GM19328 (cell line): ENCODE results near the gene PXDN.

Experiments used
- ATAC-seq: cut with Tn5 transposase; IDR thresholded peaks from one replicate; pipeline ENCODE4 v1.9.1; 2021; ENCODE audit warnings: mild to moderate bottlenecking, moderate library complexity; ENCODE audit not compliant: unreplicated experiment

The PXDN gene

DNA sequence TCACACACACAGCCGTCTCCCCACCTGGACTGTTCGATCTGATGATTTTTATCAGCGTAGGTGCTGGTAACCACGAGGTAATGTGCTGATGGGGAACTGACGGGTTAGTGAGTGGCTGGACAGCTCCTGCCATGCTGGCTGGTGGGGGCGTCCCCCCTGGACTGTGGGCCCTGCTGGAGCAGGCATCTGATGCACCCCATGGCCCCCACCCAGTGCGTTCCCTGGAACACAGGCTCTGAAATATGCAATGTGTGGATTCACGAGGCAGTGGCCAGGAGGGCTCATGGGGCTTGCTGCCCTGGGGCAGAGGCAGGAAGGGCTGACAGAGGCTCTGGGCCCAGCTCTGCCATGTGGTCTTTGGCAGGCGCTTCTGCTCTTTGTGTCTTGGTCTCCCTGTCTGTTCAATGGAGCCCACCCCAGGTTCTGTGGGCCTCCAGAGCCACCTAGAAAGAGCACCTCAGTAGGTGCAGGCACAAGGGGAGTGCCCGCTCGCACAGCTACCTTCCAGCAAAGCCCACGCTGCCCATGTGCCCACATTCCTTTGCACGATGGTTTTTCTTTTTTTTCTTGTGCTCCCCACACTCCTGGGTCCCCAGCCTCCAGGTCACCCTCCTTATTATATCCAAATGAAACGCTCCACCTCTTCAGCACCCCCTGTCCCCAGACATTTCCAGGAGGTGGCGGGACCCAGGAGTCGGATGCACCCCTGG lies 10.3 kb upstream of the PXDN start:
- no peak for ATAC-seq

DNA sequence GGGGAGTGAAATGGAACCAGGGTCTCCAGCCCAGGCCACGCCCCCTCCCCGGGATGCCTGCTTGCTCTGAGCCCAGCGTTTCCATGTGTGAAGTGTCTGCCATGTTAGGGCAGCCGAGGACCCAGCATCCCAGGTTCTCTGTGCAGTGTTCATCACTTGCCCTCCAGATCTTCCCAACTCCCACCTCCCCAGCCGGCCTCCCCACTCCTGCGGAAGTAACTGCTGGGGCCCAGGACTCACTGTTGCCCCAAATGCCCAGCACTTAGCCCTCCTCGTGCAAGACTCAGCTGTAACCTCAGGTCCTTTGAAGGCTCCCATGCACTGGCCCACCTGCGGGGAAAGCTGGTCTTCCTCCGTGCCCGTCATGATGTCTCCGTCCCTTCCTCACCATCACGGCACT lies 9.7 kb upstream of the PXDN start:
- ATAC-seq = no peak

DNA sequence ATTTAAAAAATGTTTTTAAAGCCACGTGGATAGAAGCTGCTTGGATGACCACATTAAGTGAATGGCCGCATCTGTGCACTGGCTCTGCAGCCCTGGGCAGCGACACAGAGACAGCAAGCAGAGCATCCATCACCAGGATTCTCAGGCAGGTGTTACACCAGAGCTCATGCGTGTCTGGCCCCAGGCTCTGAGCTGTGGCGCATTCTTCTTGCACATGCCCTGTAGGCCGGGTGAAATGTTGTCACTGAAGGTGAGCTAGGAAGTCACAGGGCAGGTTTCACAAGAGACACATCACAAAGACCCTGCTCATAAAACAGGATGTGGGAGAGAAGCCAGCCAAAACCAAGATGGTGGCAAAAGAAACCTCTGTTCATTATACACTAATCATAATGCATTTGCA lies 8.4 kb upstream of the PXDN start:
- no peak for ATAC-seq

DNA sequence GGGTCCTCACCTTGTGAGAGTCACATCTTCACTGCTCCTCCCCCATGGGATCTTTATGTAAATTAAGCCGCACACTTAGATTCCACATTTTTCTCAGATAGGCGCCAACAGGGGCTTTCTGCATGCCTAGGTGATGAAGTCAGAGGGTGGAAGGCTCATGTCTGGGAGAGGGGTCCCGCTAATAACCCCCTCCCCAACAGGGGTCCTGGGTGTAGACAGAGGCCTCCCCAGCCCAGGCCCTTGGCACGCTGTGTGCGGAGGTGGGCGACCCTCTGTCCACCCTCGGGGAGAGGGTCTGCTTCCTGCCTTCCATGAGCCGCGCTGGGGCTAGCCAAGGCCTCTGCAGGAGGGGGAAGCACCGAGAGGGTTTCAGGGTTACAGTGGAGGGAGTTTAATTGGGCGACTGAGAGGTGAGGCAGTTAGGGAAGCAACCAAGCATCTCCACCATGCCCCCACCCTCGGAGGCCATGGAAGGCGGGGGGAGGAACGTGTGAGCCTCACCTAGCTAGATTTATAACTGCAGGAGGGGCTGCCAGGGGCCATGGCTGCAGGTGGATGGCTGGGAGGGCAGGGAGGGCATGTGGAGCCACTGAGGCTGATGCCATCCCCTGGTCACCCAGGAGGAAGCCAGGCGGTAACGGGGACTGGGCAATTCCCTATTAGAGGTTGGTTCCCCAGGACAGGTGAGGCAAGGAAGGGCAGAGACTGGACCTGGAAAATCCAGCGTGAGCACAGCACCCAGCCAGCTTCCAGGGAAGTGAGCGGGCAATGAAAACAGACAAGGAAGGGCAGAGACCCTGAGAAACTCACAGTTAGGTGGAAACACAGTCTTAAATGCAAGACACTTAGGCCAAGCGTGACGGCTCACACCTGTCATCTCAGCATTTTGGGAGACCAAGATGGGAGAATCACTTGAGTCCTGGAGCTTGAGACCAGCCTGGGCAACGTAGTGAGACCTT lies 7.7 kb upstream of the PXDN start:
- no peak for ATAC-seq

DNA sequence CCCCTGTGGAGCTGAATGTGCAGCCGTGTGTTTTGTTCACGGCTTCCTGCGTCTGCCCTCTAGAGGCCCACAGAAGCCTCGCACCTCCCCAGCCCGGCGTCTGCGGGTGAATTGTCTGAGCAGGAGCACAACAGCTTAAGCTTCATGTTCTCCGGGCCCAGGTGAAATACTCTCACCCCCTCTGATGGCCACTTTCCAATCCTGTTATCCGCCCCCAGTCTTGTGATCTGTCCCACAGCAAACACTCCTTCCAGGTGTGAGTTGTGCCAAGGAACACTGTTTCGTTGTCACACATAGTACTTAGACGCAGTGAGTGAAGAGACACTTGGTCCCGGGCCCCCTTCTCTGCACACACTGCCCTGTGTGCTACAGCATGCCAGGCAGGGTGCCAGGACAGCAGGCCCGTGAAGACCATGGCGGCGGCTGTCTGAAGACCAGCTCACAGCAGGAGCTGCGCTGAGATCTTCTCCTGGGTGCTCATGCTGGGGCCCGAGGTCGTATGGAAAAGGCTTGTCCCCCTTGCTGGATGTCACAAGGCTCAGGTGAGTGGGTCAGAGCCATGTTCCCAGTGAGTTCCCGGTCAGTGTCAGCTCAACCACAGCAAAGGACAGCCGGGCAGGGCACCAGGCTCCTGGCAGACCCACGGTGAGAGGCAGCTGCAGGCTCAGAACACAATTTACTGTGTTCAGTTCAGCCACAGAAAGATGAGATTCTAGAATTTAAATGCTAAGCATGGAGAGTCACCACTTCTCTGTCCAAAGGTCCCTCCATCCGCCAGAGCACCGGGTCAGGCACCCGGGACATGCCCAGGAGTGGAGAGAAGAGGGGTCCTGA lies 6.8 kb upstream of the PXDN start:
- ATAC-seq = no peak

DNA sequence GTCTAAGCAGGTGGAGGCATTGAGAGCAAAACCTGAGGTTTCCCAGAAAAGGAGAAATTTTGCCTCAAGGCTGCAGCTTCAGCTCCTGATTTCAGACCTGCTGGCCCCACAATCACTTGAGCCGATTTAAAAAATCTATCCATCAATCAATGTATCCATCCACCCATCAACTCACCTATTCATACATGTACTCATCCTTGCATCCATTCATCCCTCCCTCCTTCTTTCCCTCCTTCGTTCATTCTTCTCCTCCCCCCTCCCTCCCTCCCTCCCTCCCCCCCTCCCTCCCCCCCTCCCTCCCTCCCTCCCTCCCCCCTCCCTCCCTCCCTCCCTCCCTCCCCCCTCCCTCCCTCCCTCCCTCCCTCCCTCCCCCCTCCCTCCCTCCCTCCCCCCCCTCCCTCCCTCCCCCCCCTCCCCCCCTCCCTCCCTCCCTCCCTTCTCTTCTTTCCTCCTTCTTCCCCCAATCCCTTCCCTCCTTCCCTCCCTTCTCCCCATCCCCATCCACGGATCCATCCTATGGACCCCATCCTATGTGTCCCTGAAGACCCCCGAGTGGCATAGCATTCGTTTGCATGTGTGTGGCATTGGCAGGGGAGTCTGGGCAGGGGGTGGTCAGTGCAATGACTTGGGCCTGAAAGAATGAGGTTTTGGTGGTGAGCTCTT lies 6.1 kb upstream of the PXDN start:
- no peak for ATAC-seq

DNA sequence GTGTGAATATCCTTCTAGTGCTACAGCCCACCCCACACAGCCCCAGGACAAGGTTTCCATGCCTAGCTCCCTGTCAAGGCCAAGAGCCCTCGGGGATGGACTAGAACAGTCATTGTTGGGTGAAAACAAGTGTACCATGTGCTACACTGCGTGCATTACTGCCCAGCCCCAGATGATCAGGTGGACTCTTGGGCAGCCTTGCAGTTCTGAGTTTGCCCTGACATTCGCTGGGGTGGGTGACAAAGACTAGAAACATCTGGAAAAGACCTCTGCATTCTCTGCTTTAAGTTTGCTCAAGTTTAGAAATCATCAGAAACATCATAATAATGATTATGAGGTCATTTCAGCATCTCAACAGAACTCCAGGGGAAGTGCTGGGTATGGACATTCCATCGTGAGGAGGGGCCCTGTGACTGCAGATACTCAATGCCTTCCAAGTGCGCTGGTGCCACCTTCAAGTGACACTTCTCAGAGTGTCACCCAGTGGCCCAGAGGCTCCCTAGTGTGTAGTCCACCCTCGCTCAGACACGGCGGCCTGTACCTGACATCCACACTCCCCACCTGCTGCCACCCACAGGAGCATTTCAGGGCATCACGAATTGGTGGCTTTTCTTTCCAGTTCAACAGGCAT lies 5.3 kb upstream of the PXDN start:
- no peak for ATAC-seq

DNA sequence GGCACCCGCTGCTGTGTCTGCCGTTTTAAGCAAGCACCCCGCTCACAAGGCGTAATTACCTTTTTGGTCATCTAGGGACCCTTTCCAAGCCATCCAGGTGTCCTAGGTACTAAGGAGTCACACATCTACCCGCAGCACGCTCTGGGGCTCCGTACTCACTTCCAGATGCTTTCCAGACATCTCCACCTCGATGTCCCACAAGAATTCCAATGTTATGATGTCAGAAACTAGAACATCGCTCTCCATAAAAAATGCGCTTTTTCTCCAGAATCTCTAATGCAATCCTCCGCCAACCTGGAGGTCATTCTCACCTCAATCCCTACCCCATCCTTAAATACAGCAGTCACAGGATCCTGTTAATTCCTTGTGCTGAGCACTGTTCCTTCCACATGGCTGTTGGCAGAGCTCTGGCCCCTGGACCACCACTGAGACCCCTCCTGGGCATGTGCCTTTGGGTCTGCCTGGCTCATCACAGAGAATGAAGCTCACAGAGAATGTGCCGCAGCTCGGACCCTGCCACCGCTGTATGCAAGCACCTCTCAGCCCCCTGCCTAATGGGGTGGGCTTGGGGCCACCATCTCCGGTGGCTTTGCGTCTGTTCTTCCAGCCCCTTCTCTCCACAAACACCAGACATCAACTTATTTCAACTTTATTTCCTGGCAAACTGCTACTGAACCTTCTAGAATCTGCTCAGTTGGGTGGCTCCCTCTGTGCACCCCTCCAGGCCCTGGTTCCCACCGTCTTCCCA lies 4.6 kb upstream of the PXDN start:
- no peak for ATAC-seq

DNA sequence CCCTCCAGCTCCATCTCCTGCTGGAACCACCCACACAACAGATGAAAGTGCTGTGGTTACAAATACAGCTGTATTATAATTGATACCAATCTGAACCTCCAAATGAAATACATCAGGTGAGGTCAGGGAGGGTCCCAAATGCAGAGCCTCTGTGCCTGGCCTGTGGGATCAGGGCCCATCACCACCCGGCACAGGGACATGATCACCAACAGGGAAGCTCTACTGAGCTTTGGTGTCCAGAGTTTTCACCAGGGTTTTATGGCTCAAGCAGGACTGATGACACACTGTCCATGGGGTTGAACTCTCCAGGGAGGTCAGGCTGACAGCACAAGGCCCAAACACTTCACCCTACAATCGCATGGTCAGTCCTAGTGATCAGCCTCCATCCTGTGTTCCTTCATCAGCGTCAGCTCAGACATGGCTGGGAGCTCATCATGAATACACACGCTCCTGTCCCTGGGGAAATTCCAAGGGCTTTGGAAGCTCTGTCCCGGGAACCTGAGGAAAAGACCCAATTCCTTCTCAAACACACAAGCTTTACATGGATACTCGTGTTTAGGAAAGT lies 3.9 kb upstream of the PXDN start:
- ATAC-seq = no peak

DNA sequence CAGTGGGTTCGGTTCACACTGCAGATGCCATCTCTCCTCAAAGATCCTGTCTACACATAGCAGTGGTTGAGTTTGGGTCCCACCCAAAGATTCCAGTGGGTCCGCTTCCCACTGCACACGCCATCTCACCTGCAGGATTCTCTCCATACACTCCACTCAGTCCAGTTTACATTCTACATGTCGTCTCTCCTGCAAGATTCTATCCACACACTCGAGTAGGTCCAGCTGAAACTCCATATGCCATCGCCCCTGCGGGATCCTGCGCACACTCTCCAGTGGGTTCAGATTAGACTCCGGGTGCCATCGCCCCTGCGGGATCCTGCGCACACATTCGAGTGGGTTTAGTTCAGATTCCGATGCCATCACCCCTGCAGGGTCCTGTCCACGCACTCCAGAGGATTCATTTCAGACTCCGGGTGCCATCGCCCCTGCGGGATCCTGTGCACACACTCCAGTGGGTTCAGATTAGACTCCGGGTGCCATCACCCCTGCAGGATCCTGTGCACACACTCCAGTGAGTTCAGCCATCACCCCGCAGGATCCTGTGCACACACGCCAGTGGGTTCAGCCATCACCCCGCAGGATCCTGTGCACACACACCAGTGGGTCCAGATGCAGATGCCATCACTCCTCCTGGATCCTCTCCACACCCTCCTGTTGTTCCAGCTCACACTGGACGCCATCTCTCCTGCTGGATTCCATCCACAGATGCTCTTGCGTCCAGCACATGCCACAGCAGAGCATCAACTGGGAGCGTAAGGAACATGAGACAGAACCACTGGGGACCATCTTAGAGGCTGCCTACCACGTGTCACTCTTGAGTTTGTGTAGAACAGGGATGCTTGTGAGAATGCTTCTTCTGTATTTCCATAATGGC lies 3.0 kb upstream of the PXDN start:
- ATAC-seq = no peak

DNA sequence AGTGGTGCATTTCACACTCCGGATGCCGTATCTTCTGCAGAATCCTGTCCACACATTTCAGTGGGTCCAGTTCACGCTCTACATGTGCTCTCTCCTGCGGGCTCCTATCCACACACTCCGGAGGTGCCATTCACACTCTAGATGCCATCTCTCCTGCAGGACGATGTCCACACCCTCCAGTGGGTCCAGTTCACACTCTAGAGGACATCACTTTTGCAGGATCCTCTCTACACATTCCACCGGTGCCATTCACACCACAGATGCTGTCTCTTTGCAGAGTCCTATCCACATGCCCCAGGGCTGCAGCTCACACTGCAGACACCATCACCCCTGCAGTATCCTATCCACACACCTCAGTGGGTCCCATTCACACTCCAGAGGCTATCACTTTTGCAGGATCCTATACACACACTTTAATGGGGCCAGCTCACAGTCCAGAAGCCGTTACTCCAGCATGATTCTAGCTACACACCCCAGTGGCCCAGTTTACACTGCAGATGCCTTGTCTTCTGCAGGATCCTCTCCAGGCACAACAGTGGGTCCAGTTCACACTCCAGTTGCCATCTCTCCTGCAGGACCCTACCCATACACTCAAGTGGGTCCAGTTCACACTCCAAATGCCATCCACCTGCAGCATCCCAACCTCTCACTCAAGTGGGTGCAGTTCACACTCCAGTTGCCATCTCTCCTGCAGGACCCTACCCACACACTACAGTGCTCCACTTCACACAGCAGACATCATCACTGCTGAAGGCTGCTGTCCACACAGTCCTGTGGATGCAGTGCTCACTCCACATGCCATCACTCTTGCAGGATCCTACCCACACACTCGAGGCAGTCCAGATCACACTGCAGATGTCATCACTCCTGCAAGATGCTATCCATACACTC lies 2.1 kb upstream of the PXDN start:
- no peak for ATAC-seq

DNA sequence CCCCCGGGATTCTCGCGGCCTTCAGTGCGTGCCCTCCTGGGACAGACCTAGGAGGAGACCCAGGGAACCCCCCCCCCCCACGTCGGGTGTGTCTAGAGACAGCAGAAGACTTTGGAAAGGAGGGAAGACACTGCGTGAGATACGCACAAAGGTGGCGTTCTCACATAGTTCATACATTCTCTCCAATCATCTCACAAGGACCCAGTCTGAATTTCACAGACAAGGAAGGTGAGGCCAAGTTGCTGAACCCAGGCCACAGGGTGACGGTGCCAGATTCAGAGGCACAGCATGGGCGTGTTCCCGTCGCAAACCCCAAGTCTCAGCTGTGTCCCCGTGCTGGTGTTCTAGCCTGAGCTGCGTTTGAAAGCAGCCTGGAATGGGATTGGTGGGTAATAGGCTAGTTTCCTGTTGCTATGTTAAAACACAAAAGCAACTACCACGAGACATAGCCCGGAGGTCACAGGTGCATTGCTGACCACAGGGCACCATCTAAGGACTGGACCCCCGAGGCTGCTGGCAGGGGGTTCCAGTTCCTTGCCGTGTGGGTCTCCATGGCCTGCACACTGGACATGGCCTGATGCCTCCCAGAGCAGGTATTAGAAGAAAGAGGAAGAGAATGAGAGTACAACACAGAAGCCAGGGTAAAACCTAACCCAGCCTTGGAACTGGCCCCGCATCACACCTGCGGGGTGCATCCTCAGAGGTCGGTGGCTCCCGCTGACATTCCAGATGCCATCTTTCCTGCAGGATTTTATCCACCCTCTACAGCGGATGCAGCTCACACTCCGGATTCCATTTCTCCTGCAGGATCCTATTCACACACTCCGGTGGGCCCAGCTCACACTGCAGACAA lies 1.1 kb upstream of the PXDN start:
- ATAC-seq = no peak

DNA sequence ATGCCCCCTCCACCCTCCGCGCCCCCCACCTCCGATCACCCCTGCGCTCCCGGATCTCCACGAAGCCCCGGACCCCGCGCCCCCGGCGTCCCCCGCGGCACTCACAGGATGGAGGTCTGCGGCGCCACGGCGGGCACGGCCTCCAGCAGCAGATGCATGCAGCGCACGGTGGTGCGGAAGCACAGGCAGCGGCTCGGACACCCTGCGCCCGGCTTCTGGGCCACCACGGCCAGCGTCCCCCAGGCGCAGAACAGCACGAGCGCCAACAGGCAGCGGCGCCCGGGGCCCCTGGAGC lies 217 bp downstream of the PXDN start:
- ATAC-seq = no peak

DNA sequence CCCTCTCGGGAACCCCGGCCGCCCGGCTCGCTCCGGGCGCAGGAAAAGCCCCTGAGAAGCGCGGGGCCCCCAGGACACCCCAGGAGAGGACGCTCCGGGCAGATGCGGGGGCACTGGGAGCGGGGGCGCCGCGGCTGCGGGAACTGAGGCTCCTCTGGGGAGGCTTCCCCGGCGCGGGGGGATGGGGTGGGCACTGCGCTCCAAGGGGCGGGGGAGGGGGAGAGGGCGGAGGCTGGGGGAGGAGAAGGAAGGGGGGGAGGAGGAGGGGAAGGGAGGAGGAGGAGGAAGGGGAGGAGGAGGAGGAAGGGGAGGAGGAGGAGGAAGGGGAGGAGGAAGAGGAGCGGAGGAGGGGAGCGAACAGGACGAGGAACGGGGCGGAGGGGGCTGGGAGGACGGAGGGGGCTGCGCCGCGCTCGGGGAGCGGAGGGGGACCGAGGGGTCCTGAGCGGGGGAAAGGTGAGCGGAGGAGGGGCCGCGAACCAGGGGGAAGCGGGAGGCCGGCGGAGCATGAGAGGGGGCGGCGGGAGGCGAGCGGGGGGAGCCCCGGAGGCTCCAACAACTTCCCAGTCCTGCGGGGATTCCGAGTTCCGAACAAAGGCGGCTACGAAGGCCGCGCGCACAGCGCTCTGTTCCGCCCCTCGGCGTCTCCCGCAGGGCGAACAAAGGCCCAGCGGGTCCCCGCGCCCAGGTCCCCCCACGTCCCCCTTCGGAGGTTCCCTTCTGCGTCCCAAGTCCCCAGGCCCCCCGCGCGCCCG lies 742 bp downstream of the PXDN start:
- no peak for ATAC-seq

DNA sequence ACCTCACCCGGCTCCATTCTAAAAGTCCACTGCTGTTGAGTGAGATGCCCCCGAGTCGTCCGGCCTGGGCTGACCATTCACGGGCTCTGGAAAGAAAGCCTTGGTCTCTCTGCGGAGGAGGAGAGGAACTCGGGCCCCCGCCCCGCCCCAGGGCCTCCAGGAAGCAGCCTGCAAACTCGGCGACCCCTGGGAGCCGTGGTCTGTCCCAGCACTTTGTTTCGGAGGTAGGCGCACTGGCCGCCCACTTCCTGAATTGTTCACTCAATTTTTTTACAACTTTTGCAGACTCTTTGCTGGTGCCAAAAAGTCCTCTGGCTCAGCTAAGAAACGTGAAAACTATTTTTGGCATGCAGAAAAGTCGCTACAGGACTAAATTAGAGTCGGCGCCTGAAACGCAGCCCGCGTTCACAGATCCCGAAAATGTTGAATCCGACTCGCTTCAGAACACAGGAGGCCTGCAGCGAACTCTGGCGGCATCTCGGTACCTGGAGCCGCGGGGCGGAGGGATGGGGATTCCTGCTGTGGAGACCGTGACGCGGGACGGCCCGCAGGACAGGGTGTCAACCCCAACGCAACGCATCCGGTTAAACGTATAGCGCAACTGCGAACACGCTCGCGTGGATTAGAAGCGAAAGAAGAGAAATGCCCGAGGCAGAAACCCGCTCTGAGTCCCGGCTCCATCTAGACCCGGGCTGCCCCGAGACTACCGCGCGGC lies 1.5 kb downstream of the PXDN start:
- no peak for ATAC-seq
